Measurements from ENCODE around the gene SLF2.

GRCh38 chr10:100965820-100966219 lies 53.1 kb downstream of the SLF2 start:
- TF ChIP-seq CTCF (IDR thresholded peaks at IDR 0.05 in 2 of 3, conservative IDR thresholded peaks at IDR 0.05 in 1 of 3; ENCODE audit: borderline replicate concordance in 1 of 3, insufficient read depth in 1 of 3, low read depth in 2 of 3, low read length in 2 of 3) (no peak), YY1 (IDR thresholded peaks at IDR 0.05; ENCODE audit: extremely low read depth, insufficient replicate concordance, low read depth, low read length) (no peak), REST (IDR thresholded peaks at IDR 0.05; ENCODE audit: low read depth) (no peak), ELF1 (IDR thresholded peaks at IDR 0.05; ENCODE audit: borderline replicate concordance, low read depth) (no peak)

Measured in HCT116 (cell line).